ENCODE results near the gene CCDC97.

- TF ChIP-seq, protein P1, sequence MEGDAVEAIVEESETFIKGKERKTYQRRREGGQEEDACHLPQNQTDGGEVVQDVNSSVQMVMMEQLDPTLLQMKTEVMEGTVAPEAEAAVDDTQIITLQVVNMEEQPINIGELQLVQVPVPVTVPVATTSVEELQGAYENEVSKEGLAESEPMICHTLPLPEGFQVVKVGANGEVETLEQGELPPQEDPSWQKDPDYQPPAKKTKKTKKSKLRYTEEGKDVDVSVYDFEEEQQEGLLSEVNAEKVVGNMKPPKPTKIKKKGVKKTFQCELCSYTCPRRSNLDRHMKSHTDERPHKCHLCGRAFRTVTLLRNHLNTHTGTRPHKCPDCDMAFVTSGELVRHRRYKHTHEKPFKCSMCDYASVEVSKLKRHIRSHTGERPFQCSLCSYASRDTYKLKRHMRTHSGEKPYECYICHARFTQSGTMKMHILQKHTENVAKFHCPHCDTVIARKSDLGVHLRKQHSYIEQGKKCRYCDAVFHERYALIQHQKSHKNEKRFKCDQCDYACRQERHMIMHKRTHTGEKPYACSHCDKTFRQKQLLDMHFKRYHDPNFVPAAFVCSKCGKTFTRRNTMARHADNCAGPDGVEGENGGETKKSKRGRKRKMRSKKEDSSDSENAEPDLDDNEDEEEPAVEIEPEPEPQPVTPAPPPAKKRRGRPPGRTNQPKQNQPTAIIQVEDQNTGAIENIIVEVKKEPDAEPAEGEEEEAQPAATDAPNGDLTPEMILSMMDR (conservative IDR thresholded peaks at IDR 0.05; ENCODE audit: low read length): no peak
- no peak for TF ChIP-seq EZH2phosphoT487 (IDR thresholded peaks at IDR 0.05; ENCODE audit: borderline replicate concordance)
These were observed 34.2 kb downstream of the CCDC97 start for GRCh38 chr19:41344162-41344561.

Data from Loucy (cell line).